SW480 (cell line): ENCODE measurements around the gene MRNIP.
"Not testable (repeated sequence)": the region's sequence is repeated elsewhere in the genome, so short reads cannot be mapped to it uniquely, and the experiment has no call there.

ENCODE experiments used
- DNase-seq: peaks from one replicate; pipeline ENCODE4 v3.0.0-alpha.2; 2016; ENCODE audit warnings: low spot score

The MRNIP gene

DNA sequence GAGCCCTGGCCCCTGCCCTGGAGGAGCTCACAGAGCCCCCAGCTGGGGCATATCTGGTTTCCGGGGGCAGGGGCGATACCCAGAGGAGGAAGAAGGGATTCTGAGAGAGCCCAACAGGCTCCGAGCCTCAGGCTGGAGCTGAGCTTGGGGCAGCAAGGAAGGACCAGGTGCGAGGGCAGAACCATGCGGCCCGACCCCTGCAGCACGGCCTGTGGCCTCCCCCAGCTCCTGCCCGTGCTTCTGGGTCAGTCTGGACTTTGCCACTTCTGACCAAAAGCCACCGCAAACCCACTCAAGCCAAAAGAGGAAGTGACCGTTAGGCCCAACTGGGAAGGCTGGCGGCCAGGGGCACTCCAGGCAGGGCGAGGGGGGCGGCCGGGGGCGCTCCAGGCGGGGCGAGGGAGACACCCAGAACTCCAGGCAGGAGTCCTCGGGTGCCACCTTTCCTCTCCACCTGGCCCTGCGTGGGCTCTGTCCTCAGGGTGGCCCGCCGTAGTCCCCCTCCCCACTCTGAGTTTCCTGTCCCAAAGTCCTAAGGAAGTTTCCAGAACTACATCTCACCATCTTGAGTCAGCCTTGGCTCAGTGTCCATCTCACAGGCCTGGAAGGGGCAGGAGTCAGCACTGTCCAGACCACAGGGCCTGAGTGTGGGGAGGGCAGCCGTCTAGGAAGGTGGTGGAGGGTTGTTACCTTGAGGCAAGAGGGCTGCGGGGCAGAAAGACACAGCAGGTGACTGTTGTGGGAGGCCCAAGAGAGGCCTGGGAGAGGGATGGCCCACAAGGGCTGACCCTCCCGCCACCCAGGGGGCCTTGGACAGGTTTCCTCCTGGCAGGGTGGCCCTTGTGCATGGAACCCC, 65.8 kb downstream of the MRNIP start:
- DNase-seq = no peak

GRCh38 chr5:179791881-179792611, 66.6 kb downstream of the MRNIP start:
- no peak for DNase-seq

DNA sequence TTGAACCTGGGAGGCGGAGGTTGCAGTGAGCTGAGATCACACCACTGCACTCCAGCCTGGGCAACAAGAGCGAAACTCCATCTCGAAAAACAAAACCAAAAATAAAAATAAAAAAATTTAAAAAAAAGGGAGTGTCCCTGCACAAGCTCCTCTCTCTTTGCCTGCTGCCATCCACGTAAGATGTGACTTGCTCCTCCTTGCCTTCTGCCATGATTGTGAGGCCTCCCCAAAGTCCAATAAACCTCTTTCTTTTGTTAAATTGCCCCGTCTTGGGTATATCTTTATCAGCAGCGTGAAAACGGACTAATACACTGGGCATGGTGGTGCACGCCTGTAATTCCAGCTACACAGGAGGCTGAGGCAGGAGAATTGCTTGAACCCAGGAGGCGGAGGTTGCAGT, 69.3 kb downstream of the MRNIP start:
- not testable (repeated sequence) for DNase-seq

DNA sequence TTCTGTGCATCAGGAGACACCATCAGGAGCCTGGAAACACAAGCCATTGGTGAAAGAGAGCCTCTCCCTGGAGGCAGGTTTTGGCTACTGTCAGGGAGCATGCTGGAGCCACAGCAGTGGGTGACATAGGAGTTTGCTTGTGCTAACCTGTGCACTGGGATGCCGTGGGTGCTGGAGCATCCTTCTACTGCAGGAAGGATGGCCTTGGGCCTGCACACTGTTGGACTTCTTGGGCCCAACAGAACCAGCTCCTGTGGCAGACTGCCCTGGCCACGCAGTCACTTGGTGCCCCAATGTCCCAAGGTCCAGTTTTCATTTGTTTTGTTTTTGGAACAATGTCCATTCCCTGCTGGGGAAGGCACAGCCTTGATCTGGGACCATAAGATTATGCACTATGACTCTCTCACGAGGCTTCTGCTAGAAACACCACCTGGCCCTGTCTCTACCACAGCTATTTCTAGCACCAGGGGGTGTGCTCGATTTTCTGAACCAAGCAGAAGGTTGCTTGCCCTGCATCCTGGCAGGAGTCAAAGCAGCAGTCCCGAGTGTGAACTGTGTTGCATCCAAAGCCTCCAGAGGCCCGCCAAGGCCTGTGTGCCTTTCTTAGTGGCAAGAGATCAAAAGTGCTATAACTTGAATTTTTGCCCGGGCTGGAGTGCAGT, 70.3 kb downstream of the MRNIP start:
- no peak for DNase-seq
